ENCODE data around the gene ABHD17C. TPM values are rescaled to one million over a fixed set of nuclear protein-coding genes. Genes with fewer than 3 reads are reported as not detected.

The ABHD17C gene
- polyA plus RNA-seq, 1 donor (not counting 4 experiments of a cell fraction or from before 2014, with no cell fraction given) = 23.3 TPM

- FAIRE-seq (peak; percentile 91), DNase-seq (ENCODE audit: low read depth, low spot score) (no peak)
- Histone ChIP-seq H3K36me3 (ENCODE audit: control insufficient read depth in 2 of 2, extremely low read depth in 1 of 2, insufficient read depth in 2 of 2, low read length in 2 of 2) (no peaks in the 10 kb centered on the region), H2AFZ (ENCODE audit: control insufficient read depth, low read length) (peak overlapping the region; percentile 86), H3K27me3 (ENCODE audit: control insufficient read depth, extremely low read depth, insufficient read depth, low read length) (peaks cover 15% of the 10 kb centered on the region), H3K4me1 (ENCODE audit: control insufficient read depth, extremely low read depth, insufficient read depth, low read length) (peaks cover 35% of the 10 kb centered on the region), H3K9me3 (ENCODE audit: control insufficient read depth, low read depth, low read length) (no peaks in the 10 kb centered on the region), H3K4me2 (ENCODE audit: control insufficient read depth, extremely low read depth, insufficient read depth, low read depth, low read length) (peak overlapping the region; percentile 45), H3K79me2 (ENCODE audit: control insufficient read depth, insufficient read depth, low read length) (no peaks in the 10 kb centered on the region), H3K4me3 (ENCODE audit: control insufficient read depth in 2 of 3, extremely low read depth in 1 of 3, insufficient read depth in 2 of 3, low read depth in 1 of 3, low read length in 3 of 3) (no peak overlapping the region), H3K9me1 (ENCODE audit: control insufficient read depth, extremely low read depth, insufficient read depth, low read length) (no peaks in the 10 kb centered on the region), H3K9ac (ENCODE audit: control insufficient read depth, extremely low read depth, insufficient read depth, low read length) (no peak overlapping the region), H4K20me1 (ENCODE audit: control insufficient read depth, extremely low read depth, insufficient read depth, low read length) (no peaks in the 10 kb centered on the region), H3K27ac (ENCODE audit: control insufficient read depth, insufficient read depth, low read length) (peak overlapping the region; percentile 50)
- no peak for TF ChIP-seq EZH2 (IDR thresholded peaks at IDR 0.05; ENCODE audit: low read length)
- TF ChIP-seq CTCF (optimal IDR thresholded peaks at IDR 0.05 in 1 of 3, IDR thresholded peaks at IDR 0.05 in 1 of 3, conservative IDR thresholded peaks at IDR 0.05 in 1 of 3; ENCODE audit: extremely low read depth in 1 of 3, insufficient read depth in 2 of 3, low read length in 3 of 3) = peak; percentile 46 to 91 (median 78)
- dilution Hi-C loops (cut with MboI; ENCODE audit: extremely low pct_ligation_motif_present, low sequenced_read_pairs) = no loop called here
Observed at GRCh38 chr15:80776420-80777045, 81.4 kb downstream of the ABHD17C start.

GRCh38 chr15:80777137-80777536, 82.0 kb downstream of the ABHD17C start:
- Histone ChIP-seq H3K4me2 (ENCODE audit: control insufficient read depth, extremely low read depth, insufficient read depth, low read depth, low read length) (peak overlapping the region; percentile 45), H3K4me3 (ENCODE audit: control insufficient read depth in 2 of 3, extremely low read depth in 1 of 3, insufficient read depth in 2 of 3, low read depth in 1 of 3, low read length in 3 of 3) (no peak overlapping the region), H3K9me3 (ENCODE audit: control insufficient read depth, low read depth, low read length) (no peaks in the 10 kb centered on the region), H3K79me2 (ENCODE audit: control insufficient read depth, insufficient read depth, low read length) (no peaks in the 10 kb centered on the region), H2AFZ (ENCODE audit: control insufficient read depth, low read length) (no peak overlapping the region), H3K4me1 (ENCODE audit: control insufficient read depth, extremely low read depth, insufficient read depth, low read length) (peaks cover 35% of the 10 kb centered on the region), H3K36me3 (ENCODE audit: control insufficient read depth in 2 of 2, extremely low read depth in 1 of 2, insufficient read depth in 2 of 2, low read length in 2 of 2) (no peaks in the 10 kb centered on the region), H3K9ac (ENCODE audit: control insufficient read depth, extremely low read depth, insufficient read depth, low read length) (no peak overlapping the region), H3K27me3 (ENCODE audit: control insufficient read depth, extremely low read depth, insufficient read depth, low read length) (peaks cover 15% of the 10 kb centered on the region), H4K20me1 (ENCODE audit: control insufficient read depth, extremely low read depth, insufficient read depth, low read length) (no peaks in the 10 kb centered on the region), H3K27ac (ENCODE audit: control insufficient read depth, insufficient read depth, low read length) (peak overlapping the region; percentile 16), H3K9me1 (ENCODE audit: control insufficient read depth, extremely low read depth, insufficient read depth, low read length) (no peaks in the 10 kb centered on the region)
- no peak for TF ChIP-seq CTCF (optimal IDR thresholded peaks at IDR 0.05 in 1 of 3, IDR thresholded peaks at IDR 0.05 in 1 of 3, conservative IDR thresholded peaks at IDR 0.05 in 1 of 3; ENCODE audit: extremely low read depth in 1 of 3, insufficient read depth in 2 of 3, low read length in 3 of 3)
- no peak for TF ChIP-seq EZH2 (IDR thresholded peaks at IDR 0.05; ENCODE audit: low read length)
- dilution Hi-C loops (cut with MboI; ENCODE audit: extremely low pct_ligation_motif_present, low sequenced_read_pairs) = no loop called here
- DNase-seq (ENCODE audit: low read depth, low spot score) = no peak
- peak; percentile 5 for FAIRE-seq

Measured in keratinocyte (primary cell).